ENCODE data around the gene STAMBP. TPM values are rescaled to one million over a fixed set of nuclear protein-coding genes. Genes with fewer than 3 reads are reported as not detected.

STAMBP gene
- total and polyA plus RNA-seq, 2 of the 4 experiments (the other 2 are of a cell fraction) = 29.7 to 38.7 TPM

DNA sequence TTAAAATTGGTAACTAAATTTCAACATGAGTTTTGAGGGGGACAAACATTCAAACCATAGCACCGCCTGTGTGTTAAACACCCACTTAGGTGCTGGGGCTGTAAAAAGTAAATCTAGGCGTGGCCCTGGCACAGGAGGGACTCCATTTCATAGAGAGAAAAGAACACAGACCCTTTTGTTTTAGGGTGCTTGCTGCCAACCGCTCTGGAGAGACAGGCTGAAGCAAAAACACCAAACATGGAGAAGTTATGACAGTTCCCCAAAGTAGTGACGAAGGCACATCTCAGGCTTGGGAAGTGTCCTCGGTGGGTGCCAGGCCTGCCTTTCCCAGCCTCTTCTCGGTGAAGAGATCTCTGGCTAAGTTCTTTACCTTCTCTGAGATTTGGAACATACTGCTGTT, 69.2 kb downstream of the STAMBP start:
- Histone ChIP-seq H4K8ac (ENCODE audit: low read depth in 2 of 2, low read length in 2 of 2) (no peak overlapping the region), H3K14ac (replicated peaks; ENCODE audit: low read depth, low read length) (no peak overlapping the region), H3K79me1 (ENCODE audit: low read depth in 1 of 2, low read length in 2 of 2) (peaks cover 33 to 89% of the 10 kb centered on the region in 2 experiments), H3K9me3 (ENCODE audit: control insufficient read depth, insufficient read depth, low read length) (no peaks in the 10 kb centered on the region), H4K20me1 (ENCODE audit: insufficient read depth, low read length) (peaks cover 91% of the 10 kb centered on the region), H3K4ac (ENCODE audit: low read depth, low read length) (no peak overlapping the region), H2BK15ac (ENCODE audit: low read depth, low read length) (no peak overlapping the region), H3K56ac (ENCODE audit: extremely low read depth, insufficient read depth, low read length) (no peak overlapping the region), H4K5ac (ENCODE audit: low read depth, low read length) (no peak overlapping the region), H3K4me3 (ENCODE audit: insufficient read depth, low read depth, low read length) (no peak overlapping the region), H3K9me1 (ENCODE audit: insufficient read depth, low read length) (peaks cover 40% of the 10 kb centered on the region), H3K9ac (ENCODE audit: low read depth, low read length) (no peak overlapping the region), H3K27ac (ENCODE audit: insufficient read depth, low read length) (no peak overlapping the region), H2AK9ac (replicated peaks; ENCODE audit: low read depth, low read length, poor library complexity) (no peak overlapping the region), H2BK20ac (ENCODE audit: low read depth, low read length) (no peak overlapping the region), H3K18ac (ENCODE audit: low read depth, low read length) (no peak overlapping the region), H2AFZ (replicated peaks; ENCODE audit: low read length, poor library complexity) (no peak overlapping the region), H4K91ac (ENCODE audit: insufficient read depth, low read depth, low read length) (no peak overlapping the region), H2AK5ac (ENCODE audit: low read depth, low read length) (no peak overlapping the region), H3K27me3 (ENCODE audit: control insufficient read depth, insufficient read depth, low read length) (no peaks in the 10 kb centered on the region), H3K4me1 (ENCODE audit: control insufficient read depth, insufficient read depth, low read length) (peaks cover 22% of the 10 kb centered on the region), H3K4me2 (ENCODE audit: low read depth, low read length) (no peak overlapping the region), H3K36me3 (ENCODE audit: control insufficient read depth, insufficient read depth, low read length) (peaks cover 36% of the 10 kb centered on the region), H2BK120ac (ENCODE audit: low read depth, low read length) (no peak overlapping the region), H3K23ac (ENCODE audit: low read depth, low read length) (no peak overlapping the region), H2BK5ac (ENCODE audit: low read depth, low read length, poor library complexity, severe bottlenecking) (no peak overlapping the region)
- 100% methylated on average over 1 of the region's 6 CpGs; no CpG with 5 or more reads in 1 of the 2 experiments for WGBS, 2 experiments (ENCODE audit: extremely low coverage in 2 of 2, insufficient read length in 1 of 2)
- intact Hi-C loops (cut with micrococcal nuclease) = no loop called here
- ChIA-PET CTCF (no interaction called here), POLR2A (ENCODE audit: unreplicated experiment) (interaction anchor here (0.6 kb wide), 1 partner anchor 71 kb away, joined by 3 read pairs; no protein-coding TSS in a partner anchor)
- dilution Hi-C loops (cut with HindIII; ENCODE audit: low sequenced_read_pairs, unreplicated experiment) = no loop called here
- in situ Hi-C loops (cut with MboI; ENCODE audit: low sequenced_read_pairs) = no loop called here
- no TSS peak for BruUV-seq (replicated peaks)
- TF ChIP-seq NFE2L2 (IDR thresholded peaks at IDR 0.05; ENCODE audit: low read depth, low read length) = no peak
- ATAC-seq (ENCODE audit: low read depth) (no peak), DNase-seq (no peak)

All from IMR-90 (cell line).